Measurements from ENCODE around the gene ZNF609. TPM values are rescaled to one million over a fixed set of nuclear protein-coding genes. Genes with fewer than 3 reads are reported as not detected.
"Not testable (repeated sequence)": the region's sequence is repeated elsewhere in the genome, so short reads cannot be mapped to it uniquely, and the experiment has no call there.

Gene ZNF609
- total RNA-seq, 1 donor from 2014 or later = 33.1 TPM

GRCh38 chr15:64637412-64637811 lies 177.0 kb downstream of the ZNF609 start:
- Histone ChIP-seq H3K4me3 (no peak overlapping the region), H3K9me3 (no peaks in the 10 kb centered on the region), H3K4me1 (peaks cover 50% of the 10 kb centered on the region), H3K27ac (no peak overlapping the region), H3K27me3 (no peaks in the 10 kb centered on the region), H3K36me3 (no peaks in the 10 kb centered on the region)
- no peak for DNase-seq (ENCODE audit: extremely low spot score in 2 of 2)
- intact Hi-C loops (cut with DNase I) = no loop called here
- TF ChIP-seq POLR2AphosphoS5 (IDR thresholded peaks at IDR 0.05; ENCODE audit: insufficient read depth in 1 of 2, low read depth in 1 of 2) (no peak), POLR2A (IDR thresholded peaks at IDR 0.05) (no peak), CTCF (IDR thresholded peaks at IDR 0.05) (no peak)

- H3K27ac ChIP-seq; intact Hi-C loops (cut with DNase I): not testable (repeated sequence)
Measured at GRCh38 chr15:64639744-64640143, 179.4 kb downstream of the ZNF609 start.

GRCh38 chr15:64640146-64640871 lies 179.9 kb downstream of the ZNF609 start:
- Histone ChIP-seq H3K27me3 (no peaks in the 10 kb centered on the region), H3K4me1 (peaks cover 35% of the 10 kb centered on the region), H3K9me3 (no peaks in the 10 kb centered on the region), H3K4me3 (no peak overlapping the region), H3K27ac (no peak overlapping the region), H3K36me3 (no peaks in the 10 kb centered on the region)
- TF ChIP-seq POLR2A (IDR thresholded peaks at IDR 0.05) = no peak
- no peak for DNase-seq (ENCODE audit: extremely low spot score in 2 of 2)
- intact Hi-C loops (cut with DNase I) = no loop called here

More at GRCh38 chr15:64639744-64640143, 179.4 kb downstream of the ZNF609 start:
- H3K4me1 ChIP-seq = peaks cover 41% of the 10 kb centered on the region
- H3K27me3 ChIP-seq; H3K9me3 ChIP-seq; H3K4me3 ChIP-seq; DNase-seq (ENCODE audit: extremely low spot score in 2 of 2); H3K36me3 ChIP-seq: not testable (repeated sequence)

- intact Hi-C loops (cut with DNase I) = no loop called here
- TF ChIP-seq POLR2AphosphoS5 (IDR thresholded peaks at IDR 0.05; ENCODE audit: insufficient read depth in 1 of 2, low read depth in 1 of 2) (no peak), POLR2A (IDR thresholded peaks at IDR 0.05) (no peak), CTCF (IDR thresholded peaks at IDR 0.05) (no peak)
- H3K4me3 ChIP-seq = no peak overlapping the region
- no peaks in the 10 kb centered on the region for H3K36me3 ChIP-seq
- no peaks in the 10 kb centered on the region for H3K9me3 ChIP-seq
- DNase-seq (ENCODE audit: extremely low spot score in 2 of 2) = no peak
- H3K4me1 ChIP-seq = peaks cover 21% of the 10 kb centered on the region
- no peaks in the 10 kb centered on the region for H3K27me3 ChIP-seq
- no peak overlapping the region for H3K27ac ChIP-seq
Measured at GRCh38 chr15:64642875-64643274, 182.5 kb downstream of the ZNF609 start.

- Histone ChIP-seq H3K27ac (no peak overlapping the region), H3K27me3 (no peaks in the 10 kb centered on the region), H3K4me3 (no peak overlapping the region), H3K4me1 (peaks cover 21% of the 10 kb centered on the region), H3K9me3 (no peaks in the 10 kb centered on the region), H3K36me3 (no peaks in the 10 kb centered on the region)
- no peak for DNase-seq (ENCODE audit: extremely low spot score in 2 of 2)
- no peak for TF ChIP-seq POLR2AphosphoS5 (IDR thresholded peaks at IDR 0.05; ENCODE audit: insufficient read depth in 1 of 2, low read depth in 1 of 2)
- TF ChIP-seq CTCF (IDR thresholded peaks at IDR 0.05) = no peak
- no peak for TF ChIP-seq POLR2A (IDR thresholded peaks at IDR 0.05)
- intact Hi-C loops (cut with DNase I) = no loop called here
Measured at GRCh38 chr15:64643685-64644084, 183.3 kb downstream of the ZNF609 start.

- H3K27me3 ChIP-seq; intact Hi-C loops (cut with DNase I); H3K4me3 ChIP-seq; DNase-seq (ENCODE audit: extremely low spot score in 2 of 2); H3K27ac ChIP-seq; H3K9me3 ChIP-seq; H3K36me3 ChIP-seq: not testable (repeated sequence)
- peaks cover 11% of the 10 kb centered on the region for H3K4me1 ChIP-seq
Measured at GRCh38 chr15:64644811-64645210, 184.4 kb downstream of the ZNF609 start.
